SK-N-MC (cell line): ENCODE data around the gene PLA2G3.

Experiments used
- EZH2 ChIP-seq: fragments of 200-600 bp; sonication (generic); IDR thresholded peaks from one replicate; pipeline ENCODE4 v1.6.1; 2017; ENCODE audit warnings: antibody characterized with exemption
- POLR2AphosphoS5 ChIP-seq: IDR thresholded peaks from 2 replicates; pipeline ENCODE4 v1.6.1; 2012; ENCODE audit warnings: mild to moderate bottlenecking, low read depth, low read length, borderline replicate concordance

GRCh38 chr22:31090217-31091085 is 49.9 kb downstream of the PLA2G3 start:
- TF ChIP-seq EZH2 = no peak
- no peak for TF ChIP-seq POLR2AphosphoS5
